Astrocyte (in vitro differentiated cells and primary cell): ENCODE measurements around the gene PKP4. TPM values are rescaled to one million over a fixed set of nuclear protein-coding genes. Genes with fewer than 3 reads are reported as not detected.

Source experiments
- DNase-seq: peaks from one replicate; pipeline ENCODE4 v3.0.0-alpha.2; 2010; ENCODE audit warnings: low read depth
- FAIRE-seq: peaks from 2 replicates; lab custom pipeline; 2011; peaks lifted over from hg19 to GRCh38; lab: Jason Lieb, UNC
- H2AFZ ChIP-seq: 2 replicates; pipeline ENCODE4 v1.6.0; 2012; ENCODE audit warnings: low read depth, low read length, inconsistent platforms
- H3K27ac ChIP-seq: 2 replicates; pipeline ENCODE4 v1.5.1; 2011; ENCODE audit warnings: low read depth, low read length, inconsistent platforms
- H3K27me3 ChIP-seq: 2 replicates; pipeline ENCODE4 v1.6.0; 2011; ENCODE audit warnings: low read length, inconsistent platforms; ENCODE audit not compliant: insufficient read depth
- H3K36me3 ChIP-seq: 2 replicates; pipeline ENCODE4 v1.5.1; 2011; ENCODE audit warnings: low read length, inconsistent platforms; ENCODE audit not compliant: insufficient read depth
- H3K4me1 ChIP-seq: 2 replicates; pipeline ENCODE4 v1.5.1; 2011; ENCODE audit warnings: low read length, inconsistent platforms; ENCODE audit not compliant: insufficient read depth
- H3K4me2 ChIP-seq: 2 replicates; pipeline ENCODE4 v1.6.0; 2012; ENCODE audit warnings: low read length, inconsistent platforms
- H3K4me3 ChIP-seq: 2 replicates; pipeline ENCODE4 v1.5.1; 2011; ENCODE audit warnings: low read depth, mild to moderate bottlenecking, low read length, inconsistent platforms; ENCODE audit not compliant: insufficient read depth
- H3K79me2 ChIP-seq: 2 replicates; pipeline ENCODE4 v1.6.0; 2012; ENCODE audit warnings: mild to moderate bottlenecking, low read length, inconsistent platforms; ENCODE audit not compliant: insufficient read depth
- H3K9ac ChIP-seq: 2 replicates; pipeline ENCODE4 v1.6.0; 2012; ENCODE audit warnings: mild to moderate bottlenecking, low read length, inconsistent platforms
- H3K9me3 ChIP-seq: 2 replicates; pipeline ENCODE4 v1.5.1; 2012; ENCODE audit warnings: low read depth, mild to moderate bottlenecking, low read length, inconsistent platforms; ENCODE audit not compliant: insufficient read depth
- H4K20me1 ChIP-seq: 2 replicates; pipeline ENCODE4 v1.6.0; 2012; ENCODE audit warnings: low read length, inconsistent platforms; ENCODE audit not compliant: insufficient read depth
- H3K27ac Mint-ChIP-seq: one replicate; pipeline ENCODE4 v1.8.0; 2021; ENCODE audit warnings: mild to moderate bottlenecking, mixed read lengths; ENCODE audit not compliant: unreplicated experiment
- H3K27me3 Mint-ChIP-seq: one replicate; pipeline ENCODE4 v1.8.0; 2021; ENCODE audit warnings: low read depth, mixed read lengths; ENCODE audit not compliant: unreplicated experiment
- H3K36me3 Mint-ChIP-seq: one replicate; pipeline ENCODE4 v1.8.0; 2021; ENCODE audit warnings: low read depth, mixed read lengths; ENCODE audit not compliant: unreplicated experiment
- H3K4me1 Mint-ChIP-seq: one replicate; pipeline ENCODE4 v1.8.0; 2021; ENCODE audit warnings: low read depth, mixed read lengths; ENCODE audit not compliant: unreplicated experiment
- H3K4me3 Mint-ChIP-seq: one replicate; pipeline ENCODE4 v1.8.0; 2021; ENCODE audit warnings: mild to moderate bottlenecking, moderate library complexity, mixed read lengths; ENCODE audit not compliant: unreplicated experiment
- H3K9me3 Mint-ChIP-seq: one replicate; pipeline ENCODE4 v1.8.0; 2021; ENCODE audit warnings: mild to moderate bottlenecking, mixed read lengths; ENCODE audit not compliant: unreplicated experiment
- CTCF ChIP-seq: IDR thresholded peaks from 2 replicates; pipeline ENCODE4 v1.5.1; 2011; ENCODE audit warnings: low read depth, mild to moderate bottlenecking, inconsistent platforms, low read length, moderate library complexity; ENCODE audit not compliant: insufficient read depth
- EZH2 ChIP-seq: IDR thresholded peaks from 2 replicates; pipeline ENCODE4 v1.6.1; 2012; ENCODE audit warnings: mild to moderate bottlenecking, low read length, inconsistent platforms; ENCODE audit not compliant: insufficient read depth
- total RNA-seq: library from RNA; stranded (reverse); gene quantifications from 2 replicates; pipeline ENCODE4 v1.2.1, GENCODE V29; 2021

PKP4 gene
- total RNA-seq, 1 donor from 2014 or later, result 38.4 TPM

GRCh38 chr2:158560259-158560658, 103.5 kb downstream of the PKP4 start:
- no peak overlapping the region for H2AFZ ChIP-seq
- Mint-ChIP-seq H3K9me3 (peaks cover 3% of the 10 kb centered on the region), H3K4me1 (no peaks in the 10 kb centered on the region), H3K4me3 (no peak overlapping the region), H3K27me3 (no peaks in the 10 kb centered on the region), H3K27ac (no peak overlapping the region), H3K36me3 (peaks cover 2% of the 10 kb centered on the region)
- no peak for FAIRE-seq
- H4K20me1 ChIP-seq, result peaks cover 6% of the 10 kb centered on the region
- no peak for DNase-seq
- H3K79me2 ChIP-seq, result no peaks in the 10 kb centered on the region
- H3K36me3 ChIP-seq, result no peaks in the 10 kb centered on the region
- no peaks in the 10 kb centered on the region for H3K27me3 ChIP-seq
- H3K4me2 ChIP-seq, result no peak overlapping the region
- H3K27ac ChIP-seq, result no peak overlapping the region
- no peaks in the 10 kb centered on the region for H3K4me1 ChIP-seq
- no peaks in the 10 kb centered on the region for H3K9me3 ChIP-seq
- H3K9ac ChIP-seq, result no peak overlapping the region
- no peak for TF ChIP-seq EZH2
- no peak for TF ChIP-seq CTCF
- H3K4me3 ChIP-seq, result no peak overlapping the region

- Mint-ChIP-seq H3K9me3 (peaks cover 3% of the 10 kb centered on the region), H3K4me3 (no peak overlapping the region), H3K36me3 (peaks cover 2% of the 10 kb centered on the region), H3K27me3 (no peaks in the 10 kb centered on the region), H3K4me1 (no peaks in the 10 kb centered on the region), H3K27ac (no peak overlapping the region)
- Histone ChIP-seq H3K36me3 (no peaks in the 10 kb centered on the region), H3K4me1 (no peaks in the 10 kb centered on the region), H3K9me3 (no peaks in the 10 kb centered on the region), H2AFZ (no peak overlapping the region), H3K4me2 (no peak overlapping the region), H4K20me1 (peaks cover 6% of the 10 kb centered on the region), H3K4me3 (no peak overlapping the region), H3K9ac (no peak overlapping the region), H3K79me2 (no peaks in the 10 kb centered on the region), H3K27me3 (no peaks in the 10 kb centered on the region), H3K27ac (no peak overlapping the region)
- FAIRE-seq, result no peak
- DNase-seq, result no peak
- TF ChIP-seq EZH2 (no peak), CTCF (no peak)
Observed at GRCh38 chr2:158561054-158561453, 104.3 kb downstream of the PKP4 start.

GRCh38 chr2:158567208-158567607, 110.5 kb downstream of the PKP4 start:
- FAIRE-seq, result no peak
- H3K27ac ChIP-seq, result no peak overlapping the region
- no peak for DNase-seq
- no peaks in the 10 kb centered on the region for H3K9me3 Mint-ChIP-seq
- no peaks in the 10 kb centered on the region for H3K79me2 ChIP-seq
- no peak overlapping the region for H3K9ac ChIP-seq
- no peaks in the 10 kb centered on the region for H3K27me3 Mint-ChIP-seq
- peaks cover 3% of the 10 kb centered on the region for H3K36me3 Mint-ChIP-seq
- H3K36me3 ChIP-seq, result no peaks in the 10 kb centered on the region
- no peak overlapping the region for H3K4me2 ChIP-seq
- no peaks in the 10 kb centered on the region for H4K20me1 ChIP-seq
- H3K4me3 ChIP-seq, result no peak overlapping the region
- no peak overlapping the region for H3K4me3 Mint-ChIP-seq
- H3K27ac Mint-ChIP-seq, result no peak overlapping the region
- no peaks in the 10 kb centered on the region for H3K27me3 ChIP-seq
- TF ChIP-seq CTCF (no peak), EZH2 (no peak)
- H2AFZ ChIP-seq, result no peak overlapping the region
- H3K4me1 ChIP-seq, result no peaks in the 10 kb centered on the region
- H3K4me1 Mint-ChIP-seq, result no peaks in the 10 kb centered on the region
- no peaks in the 10 kb centered on the region for H3K9me3 ChIP-seq
